Epithelial cell of esophagus (primary cell): ENCODE data around the gene EFCAB6.

Source experiments
- DNase-seq: peaks from one replicate; pipeline ENCODE4 v3.0.0; 2010; ENCODE audit warnings: low read depth
- H3K4me3 ChIP-seq: 2 replicates; pipeline ENCODE4 v1.5.1; 2011; ENCODE audit warnings: mild to moderate bottlenecking, low read length, control low read depth
- CTCF ChIP-seq: IDR thresholded peaks from 2 replicates; pipeline ENCODE4 v1.5.1; 2011; ENCODE audit warnings: low read depth, mild to moderate bottlenecking, low read length, control low read depth, inconsistent platforms; ENCODE audit not compliant: insufficient read depth; ENCODE audit errors: missing control alignments

The EFCAB6 gene

GRCh38 chr22:43840851-43841250, 28.7 kb upstream of the EFCAB6 start:
- TF ChIP-seq CTCF, result no peak

GRCh38 chr22:43840431-43840830, 28.3 kb upstream of the EFCAB6 start:
- no peak for TF ChIP-seq CTCF
- DNase-seq, result no peak
- H3K4me3 ChIP-seq, result no peak overlapping the region

More at GRCh38 chr22:43840851-43841250, 28.7 kb upstream of the EFCAB6 start:
- no peak for DNase-seq
- no peak overlapping the region for H3K4me3 ChIP-seq

GRCh38 chr22:43839781-43840180, 27.7 kb upstream of the EFCAB6 start:
- DNase-seq, result no peak
- TF ChIP-seq CTCF, result no peak
- H3K4me3 ChIP-seq, result no peak overlapping the region

GRCh38 chr22:43838571-43839307, 26.6 kb upstream of the EFCAB6 start:
- H3K4me3 ChIP-seq, result no peak overlapping the region
- TF ChIP-seq CTCF, result no peak
- DNase-seq, result no peak

GRCh38 chr22:43838161-43838560, 26.1 kb upstream of the EFCAB6 start:
- DNase-seq, result no peak
- TF ChIP-seq CTCF, result no peak
- no peak overlapping the region for H3K4me3 ChIP-seq

GRCh38 chr22:43837666-43838065, 25.6 kb upstream of the EFCAB6 start:
- no peak for DNase-seq
- no peak overlapping the region for H3K4me3 ChIP-seq
- no peak for TF ChIP-seq CTCF

GRCh38 chr22:43835736-43836135, 23.6 kb upstream of the EFCAB6 start:
- TF ChIP-seq CTCF, result no peak
- H3K4me3 ChIP-seq, result no peak overlapping the region
- DNase-seq, result no peak
